Measurements from ENCODE around the gene THY1. TPM values are rescaled to one million over a fixed set of nuclear protein-coding genes. Genes with fewer than 3 reads are reported as not detected.

THY1 gene
- total and polyA plus RNA-seq, 9 of the 15 experiments (the other 6 are each of a cell fraction or from before 2014, with no cell fraction given): 0.07 to 0.40 (median 0.16) TPM; not detected in 5

GRCh38 chr11:119434591-119435330 is 11.8 kb upstream of the THY1 start:
- no peak for FAIRE-seq
- no peaks in the 10 kb centered on the region for H3K9me3 ChIP-seq (replicated peaks; ENCODE audit: control insufficient read depth, insufficient read depth, low read depth, low read length)
- no peak for TF ChIP-seq PHF20 (IDR thresholded peaks at IDR 0.05; ENCODE audit: partially characterized antibody)
- TF ChIP-seq ZNF41 (CRISPR knock-in tag; conservative IDR thresholded peaks at IDR 0.05): no peak
- no peak for TF ChIP-seq KHSRP (IDR thresholded peaks at IDR 0.05)
- no peak for TF ChIP-seq ZNF280A (IDR thresholded peaks at IDR 0.05; ENCODE audit: low read depth, partially characterized antibody)
- TF ChIP-seq HLTF (IDR thresholded peaks at IDR 0.05): no peak
- TF ChIP-seq BHLHE40 (IDR thresholded peaks at IDR 0.05; ENCODE audit: low read length): no peak
- no peak for TF ChIP-seq ZNF75A (CRISPR knock-in tag; IDR thresholded peaks at IDR 0.05)
- no peak for TF ChIP-seq ZBTB49 (CRISPR knock-in tag; IDR thresholded peaks at IDR 0.05; ENCODE audit: borderline replicate concordance)
- no peak for TF ChIP-seq NFYB (IDR thresholded peaks at IDR 0.05; ENCODE audit: extremely low read depth, insufficient read length)
- no peak for TF ChIP-seq TFAM (CRISPR knock-in tag; conservative IDR thresholded peaks at IDR 0.05)
- no peak for TF ChIP-seq ESRRA (IDR thresholded peaks at IDR 0.05; ENCODE audit: borderline replicate concordance, low read depth)
- no peak for TF ChIP-seq SMAD4 (CRISPR knock-in tag; conservative IDR thresholded peaks at IDR 0.05)
- no peak for TF ChIP-seq ZNF253 (CRISPR knock-in tag; conservative IDR thresholded peaks at IDR 0.05)
- ATAC-seq: no peak
- no peaks in the 10 kb centered on the region for H3K79me2 ChIP-seq (ENCODE audit: control insufficient read depth, insufficient read depth, low read length)
- H3K9ac ChIP-seq (ENCODE audit: insufficient read depth in 1 of 2, low read depth in 2 of 2, low read length in 2 of 2): no peak overlapping the region
- no peaks in the 10 kb centered on the region for H3K36me3 ChIP-seq (ENCODE audit: control insufficient read depth, insufficient read depth, low read length)
- 10% methylated on average over 1 of the region's 1 CpG for WGBS (ENCODE audit: insufficient coverage, low coverage, missing lambda C conversion rate)
- no peak overlapping the region for H3K27ac ChIP-seq (ENCODE audit: extremely low read depth, low read depth, low read length)
- no peak overlapping the region for H3K4me3 ChIP-seq
- ChIA-PET POLR2A (interaction anchor here (0.6 kb wide), 1 partner anchor 28 kb away, joined by 3 read pairs; no protein-coding TSS in a partner anchor), CTCF (ENCODE audit: low intra/inter-chr PET ratio) (no interaction called here)
- in situ Hi-C loops (cut with MboI): no loop called here
- peaks cover 0 to 13% of the 10 kb centered on the region in 2 experiments; a peak in 2 of 5 replicates for H3K4me1 ChIP-seq (replicated peaks in 1 of 2; ENCODE audit: control insufficient read depth in 2 of 2, insufficient read depth in 2 of 2, low read length in 2 of 2)
- no peak for DNase-seq (ENCODE audit: extremely low read depth in 1 of 4, low spot score in 3 of 4)
- H4K20me1 ChIP-seq (replicated peaks; ENCODE audit: control insufficient read depth, insufficient read depth, low read length): no peaks in the 10 kb centered on the region
- no peaks in the 10 kb centered on the region for H3K27me3 ChIP-seq (ENCODE audit: control insufficient read depth in 2 of 2, insufficient read depth in 2 of 2, low read length in 2 of 2)
- intact Hi-C loops (cut with micrococcal nuclease): no loop called here
- no peaks in the 10 kb centered on the region for H3K9me1 ChIP-seq (ENCODE audit: control insufficient read depth, insufficient read depth, low read length)
- BruUV-seq (replicated peaks): no TSS peak
- no peak overlapping the region for H3K4me2 ChIP-seq (ENCODE audit: insufficient read depth, low read length)
- no peak overlapping the region for H2AFZ ChIP-seq (ENCODE audit: low read depth, low read length)
